ENCODE results near the gene NCS1.

Gene NCS1

DNA sequence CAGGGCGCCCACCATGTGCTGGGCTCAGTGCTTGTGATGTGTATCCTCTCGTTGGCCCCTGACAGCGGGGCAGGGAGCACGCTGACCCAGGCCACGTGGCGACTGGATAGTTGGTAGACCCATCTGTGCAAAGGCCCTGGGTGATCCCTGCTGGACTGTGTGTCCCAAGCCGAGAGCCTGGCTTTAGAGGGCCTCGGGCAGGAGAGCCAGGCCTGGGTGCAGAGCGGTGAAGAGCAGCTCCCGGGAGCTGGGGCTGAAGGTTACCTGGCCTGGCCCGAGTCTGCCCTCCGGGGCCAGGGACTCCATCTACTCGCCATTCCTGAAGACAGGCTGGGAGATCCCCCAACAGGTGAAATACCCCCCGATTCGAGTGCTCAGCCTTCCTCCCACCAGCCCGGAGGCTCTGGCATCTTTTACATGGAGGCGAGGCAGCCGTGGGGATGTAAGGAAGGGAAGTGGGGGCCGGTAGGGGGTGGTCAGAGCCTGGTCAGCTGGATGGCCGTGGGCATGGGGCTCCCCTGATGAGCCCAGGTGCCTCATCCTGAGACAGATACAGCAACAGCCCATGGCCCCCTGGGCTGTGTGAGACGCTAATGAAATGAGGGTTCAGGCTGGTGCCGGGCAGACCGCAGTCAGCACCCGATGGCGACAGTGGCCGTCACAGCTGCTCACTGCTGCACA is 19.0 kb downstream of the NCS1 start:
- TF ChIP-seq, protein P1, sequence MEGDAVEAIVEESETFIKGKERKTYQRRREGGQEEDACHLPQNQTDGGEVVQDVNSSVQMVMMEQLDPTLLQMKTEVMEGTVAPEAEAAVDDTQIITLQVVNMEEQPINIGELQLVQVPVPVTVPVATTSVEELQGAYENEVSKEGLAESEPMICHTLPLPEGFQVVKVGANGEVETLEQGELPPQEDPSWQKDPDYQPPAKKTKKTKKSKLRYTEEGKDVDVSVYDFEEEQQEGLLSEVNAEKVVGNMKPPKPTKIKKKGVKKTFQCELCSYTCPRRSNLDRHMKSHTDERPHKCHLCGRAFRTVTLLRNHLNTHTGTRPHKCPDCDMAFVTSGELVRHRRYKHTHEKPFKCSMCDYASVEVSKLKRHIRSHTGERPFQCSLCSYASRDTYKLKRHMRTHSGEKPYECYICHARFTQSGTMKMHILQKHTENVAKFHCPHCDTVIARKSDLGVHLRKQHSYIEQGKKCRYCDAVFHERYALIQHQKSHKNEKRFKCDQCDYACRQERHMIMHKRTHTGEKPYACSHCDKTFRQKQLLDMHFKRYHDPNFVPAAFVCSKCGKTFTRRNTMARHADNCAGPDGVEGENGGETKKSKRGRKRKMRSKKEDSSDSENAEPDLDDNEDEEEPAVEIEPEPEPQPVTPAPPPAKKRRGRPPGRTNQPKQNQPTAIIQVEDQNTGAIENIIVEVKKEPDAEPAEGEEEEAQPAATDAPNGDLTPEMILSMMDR (IDR thresholded peaks at IDR 0.05; ENCODE audit: low read length, missing control alignments), result no peak
- no peak for DNase-seq (ENCODE audit: low read depth)
- H3K4me3 ChIP-seq (replicated peaks; ENCODE audit: low read depth, low read length), result no peak overlapping the region

DNA sequence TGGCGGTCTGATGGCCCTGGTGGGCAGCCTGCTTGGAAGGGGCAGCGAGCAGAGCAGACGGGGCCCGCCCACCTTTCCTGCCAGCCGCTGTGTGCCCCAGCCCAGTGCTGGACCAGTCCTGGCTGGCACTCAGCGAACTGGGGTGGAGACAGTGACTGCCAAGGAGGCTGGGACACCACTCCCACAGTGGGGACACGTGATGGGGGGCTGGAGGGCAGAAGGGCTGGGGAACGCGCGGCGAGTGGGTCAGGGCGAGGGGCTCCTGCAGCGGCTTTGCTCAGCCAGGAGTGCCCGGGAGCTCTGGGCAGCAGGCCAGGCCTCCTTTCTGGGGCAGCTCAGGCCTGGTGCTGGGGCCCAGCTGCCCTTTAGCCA is 19.5 kb downstream of the NCS1 start:
- no peak overlapping the region for H3K4me3 ChIP-seq (replicated peaks; ENCODE audit: low read depth, low read length)
- DNase-seq (ENCODE audit: low read depth), result no peak
- TF ChIP-seq, protein P1 (IDR thresholded peaks at IDR 0.05; ENCODE audit: low read length, missing control alignments), result no peak

DNA sequence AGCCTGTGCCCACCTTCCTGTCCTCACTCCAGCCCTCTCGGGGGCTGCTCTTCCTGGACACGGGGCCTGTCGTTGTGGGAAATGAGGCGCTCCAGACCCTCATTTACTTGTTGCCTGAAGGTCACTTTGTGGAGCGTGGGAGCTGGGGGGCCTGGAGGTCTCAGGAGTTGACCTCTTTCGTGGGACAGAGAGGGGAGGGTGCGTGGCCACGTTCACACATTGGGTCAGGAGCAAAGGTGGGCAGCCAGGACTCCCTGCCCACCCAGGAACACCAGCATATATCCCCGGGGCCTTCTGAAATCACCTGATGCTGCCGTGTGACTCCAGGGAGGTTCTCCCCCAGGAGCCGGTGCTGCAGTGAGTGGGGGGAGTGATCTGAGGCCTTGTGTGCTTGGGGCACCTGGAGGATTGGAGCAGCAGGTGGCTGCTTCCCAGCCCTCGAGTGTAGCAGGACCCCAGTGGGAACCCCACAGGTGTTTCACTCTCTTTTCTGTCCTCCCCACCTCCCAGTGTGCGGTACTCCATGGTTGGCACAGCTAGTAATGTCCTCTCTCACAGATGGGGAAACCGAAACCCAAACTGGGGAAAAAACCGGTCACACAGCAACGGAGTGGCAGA is 20.3 kb downstream of the NCS1 start:
- DNase-seq (ENCODE audit: low read depth), result no peak
- no peak overlapping the region for H3K4me3 ChIP-seq (replicated peaks; ENCODE audit: low read depth, low read length)
- TF ChIP-seq, protein P1 (IDR thresholded peaks at IDR 0.05; ENCODE audit: low read length, missing control alignments), result no peak

DNA sequence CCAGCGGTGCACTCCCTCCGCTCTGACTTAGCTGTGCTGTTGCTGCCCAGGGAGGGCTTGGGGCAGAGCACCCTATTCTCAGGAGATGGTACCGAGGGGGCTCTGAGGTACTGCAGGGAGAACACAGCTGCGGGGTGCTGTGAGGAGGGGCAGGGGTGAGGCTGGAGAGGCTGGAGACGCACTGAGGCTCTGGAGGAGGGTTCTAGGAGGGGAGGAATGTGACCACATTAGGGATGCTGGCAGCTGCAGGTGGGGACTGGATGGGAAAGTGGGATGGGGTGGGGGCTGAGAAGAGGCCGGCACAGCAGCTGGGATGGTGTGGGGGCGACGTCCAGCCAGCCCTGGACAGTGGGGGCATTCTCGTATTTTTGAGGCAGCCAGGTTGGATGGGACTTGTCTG is 20.9 kb downstream of the NCS1 start:
- TF ChIP-seq, protein P1 (IDR thresholded peaks at IDR 0.05; ENCODE audit: low read length, missing control alignments), result no peak
- H3K4me3 ChIP-seq (replicated peaks; ENCODE audit: low read depth, low read length), result no peak overlapping the region
- no peak for DNase-seq (ENCODE audit: low read depth)

DNA sequence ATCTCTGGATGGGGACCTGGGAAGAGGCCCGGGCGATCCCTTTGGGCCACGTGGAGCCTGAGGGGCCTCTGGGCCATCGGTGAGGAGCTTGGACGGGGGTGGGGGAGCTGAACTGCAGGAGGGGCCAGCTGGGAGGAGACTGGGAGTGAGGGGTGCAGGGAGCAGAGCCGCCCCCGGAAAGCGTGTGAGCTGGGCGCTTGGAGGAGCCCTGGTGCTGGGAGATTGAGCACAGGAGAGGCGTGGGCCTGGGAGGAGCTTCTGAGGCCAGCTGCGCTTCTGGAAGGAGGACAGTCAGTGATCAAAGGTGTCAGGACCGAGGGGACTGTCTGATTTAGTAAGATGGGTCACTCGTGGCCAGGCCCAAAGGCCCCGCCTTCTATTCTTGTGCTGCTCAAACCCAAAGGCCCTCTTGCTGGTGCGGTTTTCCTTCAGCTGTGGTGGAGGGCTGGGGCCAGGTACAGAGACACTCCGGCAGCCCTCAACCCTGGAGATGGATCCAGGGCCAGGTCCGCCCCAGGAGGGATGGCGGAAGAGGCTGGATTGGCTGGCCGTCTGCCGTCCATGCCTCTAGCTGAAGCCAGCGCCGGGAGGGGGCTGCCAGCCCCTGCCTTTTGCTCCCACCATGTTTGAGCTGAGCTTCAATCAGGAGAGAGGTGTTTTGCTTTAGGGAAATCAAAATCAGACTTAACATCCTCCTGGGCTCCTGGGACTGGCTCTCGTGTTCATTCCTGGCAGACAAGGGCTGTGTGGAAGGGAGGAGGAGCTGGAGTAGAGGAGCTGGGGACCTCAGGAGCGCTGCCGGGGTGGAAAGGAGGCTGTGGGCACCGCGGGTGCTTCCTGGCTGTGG is 21.6 kb downstream of the NCS1 start:
- no peak overlapping the region for H3K4me3 ChIP-seq (replicated peaks; ENCODE audit: low read depth, low read length)
- no peak for DNase-seq (ENCODE audit: low read depth)
- TF ChIP-seq, protein P1 (IDR thresholded peaks at IDR 0.05; ENCODE audit: low read length, missing control alignments), result no peak

DNA sequence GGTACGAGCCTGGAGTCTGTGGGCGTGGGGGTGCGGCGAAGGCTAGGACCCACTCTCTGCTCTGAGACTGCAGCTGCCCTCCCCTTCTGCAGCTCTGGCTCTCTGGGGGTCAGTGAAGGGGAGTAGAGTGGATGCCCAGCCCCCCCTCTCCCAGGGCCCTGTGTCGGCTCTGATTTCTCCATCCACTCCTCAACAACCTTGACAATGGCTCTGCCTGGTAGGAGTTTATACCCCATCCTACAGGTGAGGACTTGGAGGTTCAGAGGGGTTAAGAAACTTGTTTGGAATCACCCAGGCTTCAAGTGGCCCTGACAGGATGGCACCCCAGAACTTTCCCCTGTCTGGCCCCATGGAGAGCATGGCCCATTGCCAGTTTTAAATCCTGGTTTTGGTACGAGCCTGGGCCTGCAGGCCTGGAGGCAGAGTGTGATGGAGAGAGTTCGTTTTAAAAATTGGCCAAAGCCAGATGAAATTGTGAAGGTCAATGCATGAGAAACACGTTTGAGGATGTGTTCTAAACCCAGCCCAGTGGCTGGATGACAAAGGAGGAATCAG is 22.3 kb downstream of the NCS1 start:
- no peak for DNase-seq (ENCODE audit: low read depth)
- no peak overlapping the region for H3K4me3 ChIP-seq (replicated peaks; ENCODE audit: low read depth, low read length)
- TF ChIP-seq, protein P1 (IDR thresholded peaks at IDR 0.05; ENCODE audit: low read length, missing control alignments), result no peak
